Measurements from ENCODE around the gene CREBZF.

The CREBZF gene

DNA sequence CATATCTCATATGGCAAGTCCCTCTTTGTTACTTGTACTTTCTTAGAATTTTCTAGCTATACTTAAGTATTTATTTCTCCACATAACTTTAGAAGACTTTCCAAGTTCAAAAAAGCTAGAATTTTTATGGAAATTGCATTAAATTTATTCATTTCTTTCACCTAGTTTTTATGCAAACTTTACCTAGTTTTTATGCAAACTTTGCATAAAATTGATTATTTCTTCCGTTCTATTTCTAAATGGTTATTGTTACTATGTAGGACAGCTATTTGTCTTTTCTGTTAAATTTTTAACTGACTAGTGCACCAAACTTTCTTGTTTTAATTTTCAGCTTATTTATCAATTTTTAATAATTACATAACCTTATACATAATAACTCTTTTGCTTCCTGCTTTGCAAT is 3.2 kb upstream of the CREBZF start:
- TF ChIP-seq, protein P1, sequence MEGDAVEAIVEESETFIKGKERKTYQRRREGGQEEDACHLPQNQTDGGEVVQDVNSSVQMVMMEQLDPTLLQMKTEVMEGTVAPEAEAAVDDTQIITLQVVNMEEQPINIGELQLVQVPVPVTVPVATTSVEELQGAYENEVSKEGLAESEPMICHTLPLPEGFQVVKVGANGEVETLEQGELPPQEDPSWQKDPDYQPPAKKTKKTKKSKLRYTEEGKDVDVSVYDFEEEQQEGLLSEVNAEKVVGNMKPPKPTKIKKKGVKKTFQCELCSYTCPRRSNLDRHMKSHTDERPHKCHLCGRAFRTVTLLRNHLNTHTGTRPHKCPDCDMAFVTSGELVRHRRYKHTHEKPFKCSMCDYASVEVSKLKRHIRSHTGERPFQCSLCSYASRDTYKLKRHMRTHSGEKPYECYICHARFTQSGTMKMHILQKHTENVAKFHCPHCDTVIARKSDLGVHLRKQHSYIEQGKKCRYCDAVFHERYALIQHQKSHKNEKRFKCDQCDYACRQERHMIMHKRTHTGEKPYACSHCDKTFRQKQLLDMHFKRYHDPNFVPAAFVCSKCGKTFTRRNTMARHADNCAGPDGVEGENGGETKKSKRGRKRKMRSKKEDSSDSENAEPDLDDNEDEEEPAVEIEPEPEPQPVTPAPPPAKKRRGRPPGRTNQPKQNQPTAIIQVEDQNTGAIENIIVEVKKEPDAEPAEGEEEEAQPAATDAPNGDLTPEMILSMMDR (IDR thresholded peaks at IDR 0.05; ENCODE audit: low read depth, low read length) = no peak
- no peak for DNase-seq (ENCODE audit: low read depth, low spot score)
- H3K4me3 ChIP-seq (ENCODE audit: low read depth, low read length) = no peak overlapping the region
- in situ Hi-C loops (cut with HindIII; ENCODE audit: low sequenced_read_pairs) = no loop called here

DNA sequence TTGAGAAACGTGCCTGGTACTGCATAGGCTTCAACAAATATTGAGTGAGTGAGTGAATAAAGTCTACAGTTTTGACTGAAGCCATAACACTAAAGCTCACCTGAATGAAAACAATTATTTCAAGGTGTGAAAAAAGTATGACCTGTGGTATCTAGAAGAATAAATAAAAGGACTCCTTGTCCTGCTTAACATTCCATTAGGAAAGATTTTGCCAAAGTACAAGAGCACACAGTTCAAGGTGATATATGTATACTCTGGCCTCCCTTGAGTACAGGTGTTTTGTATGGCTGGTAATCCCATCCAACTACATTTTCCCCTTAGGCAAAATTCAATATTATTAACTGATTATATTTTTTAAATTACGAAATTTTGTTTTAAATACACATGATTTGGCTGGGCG is 1.8 kb upstream of the CREBZF start:
- no peak for DNase-seq (ENCODE audit: low read depth, low spot score)
- no peak overlapping the region for H3K4me3 ChIP-seq (ENCODE audit: low read depth, low read length)
- in situ Hi-C loops (cut with HindIII; ENCODE audit: low sequenced_read_pairs) = no loop called here
- TF ChIP-seq, protein P1 (IDR thresholded peaks at IDR 0.05; ENCODE audit: low read depth, low read length) = no peak

DNA sequence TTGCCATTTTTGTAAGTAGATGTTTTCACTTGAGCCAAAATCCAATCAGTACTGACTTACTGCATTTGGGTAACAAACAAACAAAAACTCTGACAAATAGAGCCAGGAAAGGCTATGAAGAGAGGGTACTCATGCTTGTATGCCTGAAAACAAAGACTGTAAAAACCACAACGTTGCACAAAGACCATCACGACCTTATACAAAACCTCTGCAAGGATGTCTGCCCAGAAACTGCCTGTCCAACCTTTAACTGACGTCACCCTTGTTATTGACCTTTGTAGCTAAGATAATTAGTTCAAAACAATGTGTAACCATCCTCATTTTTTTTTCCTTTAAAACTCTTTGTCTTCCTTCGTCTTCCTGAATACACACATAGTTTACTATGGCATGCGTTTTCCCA is 804 bp upstream of the CREBZF start:
- in situ Hi-C loops (cut with HindIII; ENCODE audit: low sequenced_read_pairs) = no loop called here
- TF ChIP-seq, protein P1 (IDR thresholded peaks at IDR 0.05; ENCODE audit: low read depth, low read length) = no peak
- no peak overlapping the region for H3K4me3 ChIP-seq (ENCODE audit: low read depth, low read length)
- peak; percentile 14 for DNase-seq (ENCODE audit: low read depth, low spot score)

DNA sequence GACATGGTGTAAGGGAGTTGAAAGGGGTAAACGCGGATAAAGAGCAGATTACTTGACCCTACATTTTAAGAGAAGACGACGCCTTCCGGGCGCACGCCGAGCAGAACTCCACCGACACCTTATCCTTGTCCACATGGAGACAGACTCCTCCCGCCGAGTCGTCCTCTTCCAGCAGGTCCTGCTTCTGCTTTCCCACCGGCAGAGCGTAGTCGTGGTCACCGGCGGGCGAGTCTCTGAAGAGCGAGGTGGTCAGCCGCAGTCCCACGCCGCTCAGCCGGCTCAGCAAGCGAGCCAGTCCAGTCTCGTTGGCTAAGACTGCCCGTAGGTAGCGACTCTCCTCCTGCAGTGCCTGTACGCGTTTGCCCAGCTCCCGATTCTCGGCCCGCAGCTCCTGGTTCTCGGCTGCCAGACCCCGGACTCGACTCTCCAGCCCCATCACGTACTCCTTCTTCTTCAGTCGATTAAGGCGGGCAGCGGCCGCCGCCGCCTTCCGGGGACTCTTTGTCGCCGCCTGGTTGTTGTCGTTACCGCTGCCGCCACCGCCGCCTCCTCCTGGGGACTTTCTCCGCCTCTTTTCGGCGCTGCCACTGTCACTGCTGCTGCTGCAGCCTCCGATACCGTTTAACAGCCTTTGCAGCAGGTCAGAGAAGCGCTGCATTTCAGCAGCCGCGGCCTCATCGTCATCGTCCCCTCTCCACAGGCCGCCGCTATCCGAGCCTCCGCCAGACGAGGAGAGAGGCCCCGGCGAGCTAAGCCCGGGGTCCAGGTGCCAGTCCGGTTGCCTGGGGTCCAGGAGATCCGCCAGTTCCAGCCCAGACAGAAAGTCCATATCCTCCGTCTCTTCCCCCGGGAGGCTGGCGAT is 945 bp downstream of the CREBZF start:
- DNase-seq (ENCODE audit: low read depth, low spot score) = peak; percentile 60
- in situ Hi-C loops (cut with HindIII; ENCODE audit: low sequenced_read_pairs) = no loop called here
- TF ChIP-seq, protein P1 (IDR thresholded peaks at IDR 0.05; ENCODE audit: low read depth, low read length) = peak; percentile 51
- peak overlapping the region; percentile 74 for H3K4me3 ChIP-seq (ENCODE audit: low read depth, low read length)

DNA sequence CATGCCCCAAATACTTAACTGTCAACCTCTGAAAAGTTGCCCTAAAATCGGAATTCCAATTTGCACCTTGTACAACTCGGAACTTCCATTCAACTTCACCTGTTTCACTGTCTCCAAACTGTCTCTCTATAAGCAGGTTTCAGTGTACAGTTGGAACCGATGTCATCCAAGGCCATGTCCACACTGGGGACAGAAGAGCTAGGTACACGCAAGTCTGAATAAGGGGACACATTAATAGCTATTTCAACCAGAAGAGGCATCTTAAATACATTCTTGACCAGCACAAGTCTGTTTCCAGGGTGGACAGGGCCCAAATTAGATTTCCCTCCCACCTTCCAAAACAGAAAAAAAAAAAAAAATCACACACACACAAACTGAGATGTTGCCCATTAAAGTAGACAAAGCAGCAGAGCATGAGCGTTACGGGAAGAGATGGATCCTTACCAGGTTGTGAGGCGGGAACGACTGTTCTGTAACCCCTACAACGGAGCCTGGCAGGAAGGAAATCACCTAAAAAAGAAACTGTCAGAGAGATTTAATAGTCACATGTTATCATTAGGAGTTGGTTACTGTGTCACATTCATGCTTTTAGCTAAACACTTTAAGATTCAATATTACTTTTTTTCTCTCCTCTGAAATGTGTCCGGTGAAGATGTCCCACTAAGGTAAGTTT is 1.7 kb downstream of the CREBZF start:
- peak overlapping the region; percentile 74 for H3K4me3 ChIP-seq (ENCODE audit: low read depth, low read length)
- TF ChIP-seq, protein P1 (IDR thresholded peaks at IDR 0.05; ENCODE audit: low read depth, low read length) = no peak
- in situ Hi-C loops (cut with HindIII; ENCODE audit: low sequenced_read_pairs) = no loop called here
- DNase-seq (ENCODE audit: low read depth, low spot score) = no peak

DNA sequence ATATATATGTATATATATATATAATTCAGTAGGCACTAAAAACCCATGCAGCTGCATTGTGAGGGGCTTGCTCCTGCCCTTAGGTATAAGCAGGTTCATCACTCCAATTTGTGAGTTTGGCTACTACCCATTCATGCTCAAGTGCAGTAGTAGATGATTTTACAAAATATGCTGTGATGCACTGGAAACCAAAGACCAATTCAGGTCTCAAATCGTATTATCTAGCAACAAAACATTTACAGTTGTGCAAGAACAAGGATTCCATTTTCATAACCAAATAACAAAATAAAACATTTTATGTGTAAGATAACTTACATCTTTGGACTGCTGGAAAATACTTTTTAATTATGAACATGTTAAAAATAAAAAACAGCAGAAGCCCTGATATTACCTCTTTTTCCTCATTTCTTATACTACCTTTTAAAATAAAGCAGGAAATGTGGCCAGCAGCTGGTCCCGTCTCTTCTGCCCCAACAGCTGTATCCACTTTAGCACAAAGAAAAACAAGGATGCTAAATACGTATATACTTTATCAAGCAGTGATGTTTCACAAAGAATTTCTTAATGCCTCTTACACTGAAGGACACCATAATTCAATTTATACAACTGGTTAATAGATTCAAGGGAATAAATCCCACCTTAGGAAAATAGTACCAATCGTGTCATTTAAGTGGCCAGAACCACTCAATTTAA is 2.8 kb downstream of the CREBZF start:
- TF ChIP-seq, protein P1 (IDR thresholded peaks at IDR 0.05; ENCODE audit: low read depth, low read length) = no peak
- H3K4me3 ChIP-seq (ENCODE audit: low read depth, low read length) = peak overlapping the region; percentile 74
- in situ Hi-C loops (cut with HindIII; ENCODE audit: low sequenced_read_pairs) = no loop called here
- peak; percentile 17 for DNase-seq (ENCODE audit: low read depth, low spot score)
